Colonic mucosa (tissue), 4 donors: ENCODE data around the gene SPACA6. TPM values are rescaled to one million over a fixed set of nuclear protein-coding genes. Genes with fewer than 3 reads are reported as not detected.

Experiments used
- DNase-seq: peaks from one replicate; pipeline ENCODE4 v3.0.0-alpha.2; 2020
- H3K27ac ChIP-seq: fragments of 200-600 bp; one replicate; pipeline ENCODE4 v1.8.0; 2021
- H3K27me3 ChIP-seq: fragments of 200-600 bp; one replicate; pipeline ENCODE4 v1.8.0; 2021
- H3K36me3 ChIP-seq: fragments of 200-600 bp; one replicate; pipeline ENCODE4 v1.8.0; 2021
- H3K4me1 ChIP-seq: fragments of 200-600 bp; one replicate; pipeline ENCODE4 v1.8.0; 2021; ENCODE audit warnings: mild to moderate bottlenecking
- H3K4me3 ChIP-seq: fragments of 200-600 bp; one replicate; pipeline ENCODE4 v1.8.0; 2021
- H3K9ac ChIP-seq, 2 donors: one replicate each; pipeline ENCODE4 v1.7.0; 2013; ENCODE audit warnings: control low read depth in 2 of 2, low read depth in 2 of 2, low read length in 2 of 2
- H3K9me3 ChIP-seq: fragments of 200-600 bp; one replicate; pipeline ENCODE4 v1.8.0; 2021
- CTCF ChIP-seq: fragments of 200-600 bp; IDR thresholded peaks from one replicate; pipeline ENCODE4 v1.8.0; 2022; ENCODE audit warnings: antibody characterized with exemption, mild to moderate bottlenecking
- intact Hi-C: fragments of 100-400 bp; cut with DNase I; formaldehyde crosslinking; loops from one replicate; pipeline ENCODE4 v1.14.1; 2022
- total RNA-seq, 2 donors: library from RNA; stranded (reverse); fragmentation: NEBNext Ultra II Directional in 1 of 2; extraction: Animal tissue kit (Norgen Biotek cat#: 25700) in 1 of 2; gene quantifications; one replicate each; pipeline ENCODE4 v1.2.1, GENCODE V29; 2021
- donor health status: healthy.
- donor health status: DM: no; HTN: no; CAD: no.
- donor health status: DM: no; HTN: no; CAD: no.

Gene SPACA6
- total RNA-seq, 2 donors from 2014 or later, result 3.0 to 4.3 TPM

- intact Hi-C loops, result no loop called here
- Histone ChIP-seq H3K36me3 (no peaks in the 10 kb centered on the region), H3K9me3 (no peaks in the 10 kb centered on the region), H3K4me3 (no peak overlapping the region), H3K9ac (no peak overlapping the region), H3K27ac (no peak overlapping the region), H3K27me3 (no peaks in the 10 kb centered on the region), H3K4me1 (no peaks in the 10 kb centered on the region)
- no peak for DNase-seq
- TF ChIP-seq CTCF, result no peak
These were observed 20.5 kb downstream of the SPACA6 start for GRCh38 chr19:51713319-51714285.

GRCh38 chr19:51714848-51715247 lies 21.7 kb downstream of the SPACA6 start:
- Histone ChIP-seq H3K9me3 (no peaks in the 10 kb centered on the region), H3K27me3 (peaks cover 8% of the 10 kb centered on the region), H3K4me3 (no peak overlapping the region), H3K4me1 (no peaks in the 10 kb centered on the region), H3K36me3 (no peaks in the 10 kb centered on the region), H3K9ac (no peak overlapping the region), H3K27ac (no peak overlapping the region)
- DNase-seq, result no peak
- intact Hi-C loops, result no loop called here
- TF ChIP-seq CTCF, result no peak

- no peaks in the 10 kb centered on the region for H3K9me3 ChIP-seq
- no peak overlapping the region for H3K4me3 ChIP-seq
- peaks cover 8% of the 10 kb centered on the region for H3K27me3 ChIP-seq
- intact Hi-C loops, result no loop called here
- DNase-seq, result no peak
- no peaks in the 10 kb centered on the region for H3K4me1 ChIP-seq
- TF ChIP-seq CTCF, result no peak
- no peak overlapping the region for H3K27ac ChIP-seq
- H3K9ac ChIP-seq, result no peak overlapping the region
- no peaks in the 10 kb centered on the region for H3K36me3 ChIP-seq
These were observed 22.7 kb downstream of the SPACA6 start for GRCh38 chr19:51715850-51716249.

- H3K4me1 ChIP-seq, result no peaks in the 10 kb centered on the region
- no peak overlapping the region for H3K4me3 ChIP-seq
- intact Hi-C loops, result no loop called here
- DNase-seq, result no peak
- H3K27ac ChIP-seq, result no peak overlapping the region
- H3K27me3 ChIP-seq, result peaks cover 8% of the 10 kb centered on the region
- no peak for TF ChIP-seq CTCF
- no peaks in the 10 kb centered on the region for H3K9me3 ChIP-seq
- H3K9ac ChIP-seq, result no peak overlapping the region
- H3K36me3 ChIP-seq, result no peaks in the 10 kb centered on the region
These were observed 23.8 kb downstream of the SPACA6 start for GRCh38 chr19:51716925-51717324.

- no peaks in the 10 kb centered on the region for H3K9me3 ChIP-seq
- no peaks in the 10 kb centered on the region for H3K4me1 ChIP-seq
- H3K9ac ChIP-seq, result no peak overlapping the region
- peaks cover 8% of the 10 kb centered on the region for H3K27me3 ChIP-seq
- no peaks in the 10 kb centered on the region for H3K36me3 ChIP-seq
- no peak overlapping the region for H3K4me3 ChIP-seq
- DNase-seq, result no peak
- no peak overlapping the region for H3K27ac ChIP-seq
- intact Hi-C loops, result no loop called here
- no peak for TF ChIP-seq CTCF
These were observed 26.3 kb downstream of the SPACA6 start for GRCh38 chr19:51719251-51719988.
